Lung (tissue), 12 donors: ENCODE measurements around the gene IFT81. TPM values are rescaled to one million over a fixed set of nuclear protein-coding genes. Genes with fewer than 3 reads are reported as not detected.

Experiments
- ATAC-seq: fragments of 200-7000 bp; cut with Tn5 transposase; one replicate; pipeline ENCODE4 v1.9.1; 2020; ENCODE audit warnings: moderate number of reproducible peaks; ENCODE audit not compliant: insufficient read depth, low FRiP score
- DNase-seq, 3 donors: peaks; one replicate each; pipeline ENCODE4 v3.0.0-alpha.2; 2013 to 2017
- H3K27ac ChIP-seq, 2 donors: one replicate each; pipeline ENCODE4 v1.5.1; 2013; ENCODE audit warnings: mild to moderate bottlenecking in 2 of 2, moderate library complexity in 2 of 2, control low read depth in 1 of 2, inconsistent platforms in 1 of 2, low read depth in 1 of 2, low read length in 1 of 2
- H3K27me3 ChIP-seq, 3 donors: one replicate each; pipeline ENCODE4 v1.5.1; 2013; ENCODE audit warnings: low read length in 2 of 3; ENCODE audit not compliant: control insufficient read depth in 3 of 3, insufficient read depth in 3 of 3
- H3K36me3 ChIP-seq, 4 donors: one replicate each; pipeline ENCODE4 v1.5.1; 2013; ENCODE audit warnings: low read length in 4 of 4, mild to moderate bottlenecking in 1 of 4, moderate library complexity in 1 of 4; ENCODE audit not compliant: control insufficient read depth in 4 of 4, insufficient read depth in 4 of 4
- H3K4me1 ChIP-seq, 5 donors: one replicate each; pipeline ENCODE4 v1.5.1; 2013; ENCODE audit warnings: low read length in 5 of 5, mild to moderate bottlenecking in 2 of 5, moderate library complexity in 1 of 5; ENCODE audit not compliant: control insufficient read depth in 5 of 5, insufficient read depth in 5 of 5
- H3K4me3 ChIP-seq: one replicate; pipeline ENCODE4 v1.5.1; 2013; ENCODE audit warnings: mild to moderate bottlenecking, control low read depth, moderate library complexity
- H3K9ac ChIP-seq, 2 donors: one replicate each; pipeline ENCODE4 v1.5.1; 2013; ENCODE audit warnings: low read length in 2 of 2, control low read depth in 1 of 2; ENCODE audit not compliant: insufficient read depth in 1 of 2
- H3K9me3 ChIP-seq, 4 donors: one replicate each; pipeline ENCODE4 v1.5.1; 2013; ENCODE audit warnings: low read length in 3 of 4, mild to moderate bottlenecking in 1 of 4, moderate library complexity in 1 of 4; ENCODE audit not compliant: control insufficient read depth in 4 of 4, insufficient read depth in 3 of 4
- CTCF ChIP-seq: IDR thresholded peaks from 2 replicates; pipeline ENCODE4 v1.5.1; 2012; ENCODE audit warnings: mild to moderate bottlenecking; ENCODE audit errors: control extremely low read depth, extremely low read depth
- WGBS, 2 donors: extraction: QIAGEN DNeasy Blood & Tissue Kit; methylation state at CpG; one replicate each; pipeline ENCODE4 v1.1.7; 2013; 5-methylcytosine and 5-hydroxymethylcytosine counted together
- polyA plus RNA-seq, 2 donors: library from polyadenylated mRNA; stranded (reverse); fragments of 200-250 nt; gene quantifications; one replicate each; pipeline ENCODE4 v1.2.1, GENCODE V29; 2013
- total RNA-seq, 2 donors: library from RNA; depleted of rRNA in 1 of 2; stranded (reverse); fragments of >200 nt in 1 of 2; gene quantifications; one replicate each; pipeline ENCODE4 v1.2.1, GENCODE V29; 2014 to 2021
- donor health status: control.
- donor health status: control.
- donor health status: Bipolar disorder and iron deficiency.
- donor health status: healthy.
- donor health status: DM: yes; HTN: yes; CAD: no.

Gene IFT81
- total and polyA plus RNA-seq, 4 donors = 5.4 to 43.1 (median 10.8) TPM

DNA sequence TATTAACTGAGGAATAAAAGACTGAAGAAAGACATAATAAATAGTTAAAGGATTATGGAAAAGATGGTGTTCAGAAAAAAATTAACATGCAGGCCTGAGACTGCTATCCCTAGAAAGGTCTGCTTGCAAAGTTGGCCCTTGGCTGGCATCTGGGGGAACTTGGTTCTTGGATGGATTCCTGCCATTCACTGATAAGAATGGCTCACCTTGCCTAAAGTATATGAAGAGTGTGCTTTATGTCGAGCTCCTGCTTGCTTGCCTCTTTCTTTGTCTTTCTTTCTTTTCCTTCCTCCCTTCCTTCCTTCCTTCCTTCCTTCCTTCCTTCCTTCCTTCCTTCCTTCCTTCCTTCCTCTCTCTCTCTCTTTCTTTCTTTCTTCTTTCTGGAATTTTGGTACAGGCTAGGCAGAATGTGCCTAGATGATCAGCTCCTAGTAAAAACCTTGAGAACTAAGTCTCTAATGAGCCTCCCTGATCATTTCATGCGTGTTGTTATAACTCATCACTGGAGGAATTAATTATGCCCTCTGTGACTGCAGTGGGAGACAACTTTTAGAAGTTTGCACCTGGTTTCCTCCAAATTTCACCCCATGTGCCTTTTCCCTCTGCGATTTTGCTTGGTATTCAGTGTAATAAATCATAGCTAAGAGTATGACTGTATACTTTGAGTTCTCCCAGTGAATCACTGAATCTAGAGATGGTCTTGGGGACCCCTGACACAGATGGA, 44.7 kb downstream of the IFT81 start:
- Histone ChIP-seq H3K27me3 (no peaks in the 10 kb centered on the region), H3K4me1 (peaks cover 0 to 4% (median 0%) of the 10 kb centered on the region in 5 donors), H3K27ac (no peak overlapping the region), H3K9me3 (no peaks in the 10 kb centered on the region), H3K9ac (no peak overlapping the region), H3K4me3 (no peak overlapping the region), H3K36me3 (peaks cover 0 to 12% (median 2%) of the 10 kb centered on the region in 4 donors)
- DNase-seq (no peak), ATAC-seq (no peak)
- TF ChIP-seq CTCF = no peak
- 83 to 84% methylated on average over 3 of the region's 3 CpGs for WGBS, 2 donors

GRCh38 chr12:110170535-110171185, 46.5 kb downstream of the IFT81 start:
- ATAC-seq = no peak

GRCh38 chr12:110171186-110171538, 47.0 kb downstream of the IFT81 start:
- no peak for TF ChIP-seq CTCF
- ATAC-seq (no peak), DNase-seq (no peak)
- no peak overlapping the region for H3K9ac ChIP-seq
- H3K4me1 ChIP-seq = peaks cover 0 to 4% (median 0%) of the 10 kb centered on the region in 5 donors
- no peak overlapping the region for H3K4me3 ChIP-seq
- no peaks in the 10 kb centered on the region for H3K27me3 ChIP-seq
- WGBS, 2 donors = 89 to 92% methylated on average over 3 of the region's 3 CpGs
- peak overlapping the region in 1 of 2 donors; percentile 75 for H3K27ac ChIP-seq
- H3K9me3 ChIP-seq = no peaks in the 10 kb centered on the region
- peaks cover 0 to 9% (median 0%) of the 10 kb centered on the region in 4 donors for H3K36me3 ChIP-seq

More at GRCh38 chr12:110170535-110171185, 46.5 kb downstream of the IFT81 start:
- TF ChIP-seq CTCF = no peak
- Histone ChIP-seq H3K9ac (no peak overlapping the region), H3K27me3 (no peaks in the 10 kb centered on the region), H3K4me1 (peaks cover 0 to 4% (median 0%) of the 10 kb centered on the region in 5 donors), H3K9me3 (no peaks in the 10 kb centered on the region), H3K27ac (peak overlapping the region in 1 of 2 donors; percentile 82), H3K4me3 (no peak overlapping the region), H3K36me3 (peaks cover 0 to 9% (median under 1%) of the 10 kb centered on the region in 4 donors)
- no peak for DNase-seq
